Measurements from ENCODE around the gene DPF3. TPM values are rescaled to one million over a fixed set of nuclear protein-coding genes. Genes with fewer than 3 reads are reported as not detected.

DPF3 gene
- total RNA-seq, 4 donors from 2014 or later = 0.39 to 3.4 (median 1.6) TPM

- DNase-seq (ENCODE audit: low spot score in 2 of 2) = no peak
- 80% methylated on average over 7 of the region's 7 CpGs for WGBS
- H3K36me3 ChIP-seq = no peaks in the 10 kb centered on the region
- H3K27me3 ChIP-seq = no peaks in the 10 kb centered on the region
- H3K4me1 ChIP-seq = no peaks in the 10 kb centered on the region
- no peak overlapping the region for H3K27ac ChIP-seq
- no peaks in the 10 kb centered on the region for H3K9me3 ChIP-seq
- no peak overlapping the region for H3K4me3 ChIP-seq
- TF ChIP-seq POLR2A (IDR thresholded peaks at IDR 0.05) (no peak), POLR2AphosphoS5 (IDR thresholded peaks at IDR 0.05) (no peak), EP300 (IDR thresholded peaks at IDR 0.05) (no peak), CTCF (IDR thresholded peaks at IDR 0.05) (no peak)
Measured at GRCh38 chr14:72793156-72793939, 100.6 kb downstream of the DPF3 start.

- H3K4me1 ChIP-seq = no peaks in the 10 kb centered on the region
- H3K9me3 ChIP-seq = no peaks in the 10 kb centered on the region
- H3K27ac ChIP-seq = no peak overlapping the region
- DNase-seq (ENCODE audit: low spot score in 2 of 2) = peak in 1 of 2 donors; percentile 54
- no peaks in the 10 kb centered on the region for H3K27me3 ChIP-seq
- 78% methylated on average over 13 of the region's 16 CpGs for WGBS
- H3K4me3 ChIP-seq = no peak overlapping the region
- no peaks in the 10 kb centered on the region for H3K36me3 ChIP-seq
- no peak for TF ChIP-seq CTCF (IDR thresholded peaks at IDR 0.05)
- no peak for TF ChIP-seq POLR2A (IDR thresholded peaks at IDR 0.05)
- no peak for TF ChIP-seq EP300 (IDR thresholded peaks at IDR 0.05)
- no peak for TF ChIP-seq POLR2AphosphoS5 (IDR thresholded peaks at IDR 0.05)
Measured at GRCh38 chr14:72792051-72792788, 101.7 kb downstream of the DPF3 start.

GRCh38 chr14:72790887-72791566, 102.9 kb downstream of the DPF3 start:
- H3K36me3 ChIP-seq = no peaks in the 10 kb centered on the region
- no peaks in the 10 kb centered on the region for H3K4me1 ChIP-seq
- peak in 1 of 2 donors; percentile 71 for DNase-seq (ENCODE audit: low spot score in 2 of 2)
- H3K27me3 ChIP-seq = no peaks in the 10 kb centered on the region
- TF ChIP-seq EP300 (IDR thresholded peaks at IDR 0.05) (no peak), POLR2AphosphoS5 (IDR thresholded peaks at IDR 0.05) (no peak), POLR2A (IDR thresholded peaks at IDR 0.05) (no peak), CTCF (IDR thresholded peaks at IDR 0.05) (no peak)
- no peaks in the 10 kb centered on the region for H3K9me3 ChIP-seq
- H3K27ac ChIP-seq = no peak overlapping the region
- H3K4me3 ChIP-seq = no peak overlapping the region
- 78% methylated on average over 9 of the region's 10 CpGs for WGBS

GRCh38 chr14:72788972-72789728, 104.8 kb downstream of the DPF3 start:
- WGBS = 90% methylated on average over 13 of the region's 13 CpGs
- TF ChIP-seq POLR2A (IDR thresholded peaks at IDR 0.05) = no peak
- TF ChIP-seq EP300 (IDR thresholded peaks at IDR 0.05) = no peak
- no peak for TF ChIP-seq CTCF (IDR thresholded peaks at IDR 0.05)
- no peak for TF ChIP-seq POLR2AphosphoS5 (IDR thresholded peaks at IDR 0.05)
- no peak overlapping the region for H3K4me3 ChIP-seq
- no peaks in the 10 kb centered on the region for H3K4me1 ChIP-seq
- H3K27ac ChIP-seq = no peak overlapping the region
- H3K27me3 ChIP-seq = no peaks in the 10 kb centered on the region
- peak in 1 of 2 donors; percentile 53 for DNase-seq (ENCODE audit: low spot score in 2 of 2)
- H3K9me3 ChIP-seq = no peaks in the 10 kb centered on the region
- H3K36me3 ChIP-seq = no peaks in the 10 kb centered on the region

Data from suprapubic skin (tissue), 4 donors.